GM18498 (cell line): ENCODE data around the gene ASTN2.

ENCODE experiments used
- ATAC-seq: cut with Tn5 transposase; IDR thresholded peaks from one replicate; pipeline ENCODE4 v1.9.1; 2021; ENCODE audit warnings: mild to moderate bottlenecking, moderate library complexity; ENCODE audit not compliant: unreplicated experiment

The ASTN2 gene

GRCh38 chr9:117253261-117253660 lies 161.6 kb downstream of the ASTN2 start:
- ATAC-seq = no peak

- ATAC-seq = no peak
These were observed 164.1 kb downstream of the ASTN2 start for GRCh38 chr9:117250610-117251215.

DNA sequence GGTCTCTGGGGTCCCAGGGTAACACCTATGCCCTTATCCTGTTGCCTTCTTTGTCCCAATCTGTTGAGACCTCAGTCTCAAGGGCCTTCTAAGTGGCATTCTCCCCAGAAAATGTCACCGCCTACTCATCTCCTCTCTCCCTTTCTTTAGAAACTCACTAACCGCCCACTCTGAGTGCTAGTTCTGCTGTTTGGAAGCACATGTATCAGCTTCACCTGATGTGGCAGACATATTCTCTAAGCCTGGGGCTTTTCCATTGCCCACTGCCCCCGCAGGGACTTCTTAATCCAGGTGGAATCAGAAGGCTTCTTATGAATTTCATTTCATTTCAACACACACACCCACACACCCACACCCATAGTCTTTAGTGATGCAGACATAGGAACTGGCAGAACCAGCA lies 165.1 kb downstream of the ASTN2 start:
- ATAC-seq = no peak

- ATAC-seq = no peak
These were observed 167.6 kb downstream of the ASTN2 start for GRCh38 chr9:117247266-117247665.

DNA sequence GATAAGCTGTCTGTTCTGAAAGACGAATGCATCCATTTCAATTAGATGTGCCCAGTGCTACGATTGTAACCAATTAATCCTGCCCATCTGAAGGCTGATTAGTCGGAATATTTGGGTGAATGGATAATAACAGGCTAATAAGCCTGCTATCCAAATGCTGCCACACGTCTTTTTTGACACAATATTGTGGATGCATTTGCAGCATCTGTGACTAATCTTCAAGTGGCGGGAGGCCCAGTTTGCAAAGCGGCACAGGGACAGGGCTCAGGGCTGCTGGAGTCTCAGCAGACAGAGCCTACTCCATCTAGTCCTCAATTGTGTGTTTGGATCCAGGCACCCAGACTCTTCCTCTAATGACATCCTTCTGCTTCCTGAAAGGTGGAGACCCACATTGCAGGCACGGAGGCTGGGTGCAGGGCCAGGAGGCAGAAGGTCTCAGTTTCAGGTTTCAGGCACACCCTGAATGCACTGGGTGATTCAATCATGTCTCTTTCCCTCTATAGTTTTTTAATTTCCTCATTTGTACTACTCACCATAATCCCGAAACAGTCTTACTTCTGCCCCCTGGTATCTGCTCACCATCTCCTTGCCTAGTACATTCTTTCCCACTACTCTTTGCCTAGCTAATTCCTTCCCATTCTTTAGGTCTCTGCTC lies 169.6 kb downstream of the ASTN2 start:
- no peak for ATAC-seq

GRCh38 chr9:117242082-117242481 lies 172.8 kb downstream of the ASTN2 start:
- no peak for ATAC-seq

- no peak for ATAC-seq
These were observed 175.4 kb downstream of the ASTN2 start for GRCh38 chr9:117239428-117239827.

GRCh38 chr9:117234103-117234502 lies 180.8 kb downstream of the ASTN2 start:
- ATAC-seq = no peak

- ATAC-seq = no peak
These were observed 181.8 kb downstream of the ASTN2 start for GRCh38 chr9:117233016-117233415.

DNA sequence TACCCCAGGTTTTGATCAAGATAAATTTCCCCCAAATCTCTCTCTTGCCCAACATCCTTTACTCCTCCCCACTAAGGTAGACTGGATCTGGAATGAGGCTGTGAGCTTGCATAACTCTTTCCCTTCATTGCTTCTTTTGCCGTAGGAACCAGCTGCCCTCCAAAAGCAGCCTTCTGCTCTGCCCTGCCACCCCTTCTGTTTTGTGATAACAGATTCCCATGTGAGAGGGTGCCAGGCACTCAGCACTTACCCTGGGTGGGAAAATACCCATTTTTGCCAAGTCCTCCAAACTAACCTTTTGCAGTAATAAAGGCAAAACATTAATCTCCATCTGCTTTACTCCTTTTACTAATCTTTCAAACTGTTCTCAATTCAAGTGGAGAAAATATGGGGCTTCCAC lies 182.6 kb downstream of the ASTN2 start:
- ATAC-seq = no peak

DNA sequence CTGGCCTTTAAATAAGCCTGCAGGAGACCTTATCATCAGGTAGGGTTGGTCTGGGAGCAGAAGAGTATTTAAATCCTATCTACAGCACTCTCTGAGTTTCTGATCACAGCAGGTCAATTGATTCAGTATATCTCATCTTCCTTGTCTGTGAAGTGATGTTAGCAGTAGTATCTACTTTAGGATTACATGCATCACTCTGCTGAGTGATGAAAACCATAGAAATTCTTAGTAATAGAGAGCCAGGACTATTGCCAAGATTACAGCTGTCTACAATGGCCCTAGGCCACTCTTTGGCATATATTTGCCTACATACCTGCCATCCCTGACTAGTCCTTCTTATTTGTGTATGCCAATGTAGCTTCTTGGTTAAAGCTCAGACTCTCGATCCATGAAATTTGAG lies 183.8 kb downstream of the ASTN2 start:
- ATAC-seq = no peak

DNA sequence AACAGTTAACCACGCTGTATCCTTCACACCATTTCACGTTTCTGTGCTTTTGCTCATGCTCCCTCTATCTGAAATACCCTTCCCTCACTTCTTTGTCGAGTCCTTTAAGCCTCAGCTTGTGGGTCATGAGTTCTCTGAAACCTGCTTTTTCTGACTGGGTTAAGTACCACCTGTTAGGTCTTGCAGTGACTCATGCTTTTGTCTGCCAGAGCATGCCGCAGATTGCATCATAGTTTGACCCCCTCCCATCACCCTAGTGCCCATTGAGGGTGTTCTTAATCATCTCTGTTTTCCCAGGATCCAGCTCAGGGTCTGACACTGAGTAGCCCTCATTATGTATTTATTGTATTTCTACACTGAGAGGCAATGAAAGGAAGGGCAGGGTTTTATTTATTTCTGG lies 190.2 kb downstream of the ASTN2 start:
- ATAC-seq = no peak

DNA sequence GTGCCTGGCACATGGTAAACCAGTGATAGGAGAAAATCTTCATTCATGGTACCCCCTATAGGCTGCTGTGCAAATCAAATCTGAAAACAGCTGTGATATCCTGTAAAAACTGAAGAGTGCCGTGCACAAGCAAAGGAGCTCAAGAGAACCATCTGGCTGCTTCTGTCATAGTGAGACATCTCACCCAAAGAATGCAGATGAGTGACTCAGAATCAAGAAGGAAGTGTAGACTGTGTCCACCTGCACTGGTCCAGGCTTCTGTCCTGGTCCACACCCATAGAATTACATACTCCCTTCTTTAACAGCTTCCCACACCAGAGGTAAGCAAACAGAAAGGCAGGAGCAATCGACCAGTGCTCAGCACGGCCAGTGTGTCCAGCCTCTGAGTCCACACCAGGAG lies 195.9 kb downstream of the ASTN2 start:
- no peak for ATAC-seq

GRCh38 chr9:117214416-117214815 lies 200.4 kb downstream of the ASTN2 start:
- no peak for ATAC-seq

- no peak for ATAC-seq
These were observed 203.6 kb downstream of the ASTN2 start for GRCh38 chr9:117211280-117211679.

GRCh38 chr9:117205806-117206205 lies 209.1 kb downstream of the ASTN2 start:
- ATAC-seq = no peak

DNA sequence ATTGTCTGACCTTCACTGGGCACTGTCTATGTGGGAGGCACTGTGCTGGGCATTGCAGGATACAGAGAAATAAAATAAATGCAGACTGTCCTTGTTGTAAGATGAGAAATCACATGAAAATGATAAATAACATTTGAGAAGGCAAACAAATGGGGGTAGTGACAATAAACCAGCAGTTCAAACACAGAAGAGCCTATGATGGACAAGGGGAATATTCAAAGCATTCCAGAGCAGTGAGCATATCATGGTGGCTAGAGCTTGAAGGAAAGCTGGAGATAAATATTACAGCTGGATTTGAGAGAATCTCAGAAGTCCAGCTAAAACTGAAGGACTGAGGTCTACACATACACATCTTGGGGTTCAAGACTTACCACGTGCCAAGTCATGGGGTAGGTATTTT lies 209.9 kb downstream of the ASTN2 start:
- ATAC-seq = no peak

DNA sequence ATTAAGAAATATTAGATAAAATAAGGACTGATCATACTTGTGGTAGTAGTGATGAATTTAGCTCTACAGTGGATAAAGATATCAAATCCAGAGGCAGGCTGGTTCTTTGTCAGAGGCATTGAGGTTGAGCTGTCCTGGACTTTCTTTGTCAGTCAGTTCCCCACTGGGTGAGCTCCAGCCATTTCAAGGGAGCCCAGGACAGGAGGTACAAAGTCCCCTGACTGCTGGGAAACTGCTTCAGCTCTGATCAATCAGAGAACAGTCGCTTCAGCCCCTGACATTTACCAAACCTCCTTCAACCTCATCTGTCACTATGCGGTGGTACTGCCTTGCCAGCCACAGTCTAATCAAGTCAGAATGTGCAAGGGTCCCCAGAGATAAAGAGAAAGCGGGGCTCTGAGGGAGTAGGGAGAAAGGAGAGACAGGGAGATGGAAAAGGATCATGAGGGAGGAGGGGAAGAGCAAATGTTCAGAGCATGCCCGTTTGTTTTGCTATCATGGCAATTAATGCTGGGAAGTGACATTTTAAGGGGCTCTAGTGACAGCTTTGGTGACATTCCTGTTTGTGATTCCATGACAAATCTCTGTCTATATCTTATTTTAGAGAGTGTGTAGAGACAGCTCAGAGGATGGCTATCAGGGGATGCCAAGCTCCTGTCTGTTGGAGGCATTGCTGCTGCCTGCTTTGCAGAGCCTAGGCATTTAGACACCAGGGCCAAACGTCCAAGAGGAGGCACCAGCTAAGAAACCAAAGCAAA lies 223.2 kb downstream of the ASTN2 start:
- no peak for ATAC-seq

DNA sequence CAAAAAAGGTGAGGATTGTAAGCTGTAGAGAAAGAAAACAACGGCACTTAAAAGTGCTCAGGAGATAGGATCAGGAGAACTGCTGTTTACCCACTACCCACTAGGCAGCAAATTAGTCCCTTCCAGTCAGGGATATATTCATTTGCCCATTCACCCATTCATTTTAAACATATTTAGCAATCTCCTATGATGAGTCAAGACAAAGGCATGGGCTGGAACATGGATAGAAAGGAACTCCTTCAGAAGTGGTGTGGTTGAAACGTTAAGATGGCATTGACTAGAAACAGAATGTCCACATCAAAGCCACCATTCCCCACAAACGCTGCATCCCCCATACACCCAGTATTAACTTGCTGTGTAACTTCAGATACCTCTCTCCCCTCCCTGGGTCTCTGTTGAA lies 225.7 kb downstream of the ASTN2 start:
- ATAC-seq = no peak

DNA sequence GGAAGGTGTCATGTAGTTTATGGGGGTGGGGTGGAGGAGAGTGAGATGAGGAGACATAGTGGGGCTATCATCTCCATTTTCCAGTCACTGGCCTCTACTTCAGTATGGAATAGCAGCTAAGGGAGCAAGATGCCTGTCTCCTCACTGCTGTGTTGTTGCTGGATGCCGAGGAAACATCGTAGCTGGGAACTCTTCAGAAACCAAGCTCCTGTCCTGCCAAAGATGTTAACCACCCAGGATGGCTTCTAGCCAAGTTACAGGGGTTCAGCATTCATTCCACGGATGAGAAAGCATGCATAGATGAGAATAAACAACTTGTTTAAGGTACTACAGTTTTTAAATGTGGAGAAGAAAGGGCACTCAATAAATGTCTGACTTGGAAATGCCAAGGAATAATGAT lies 226.5 kb downstream of the ASTN2 start:
- no peak for ATAC-seq

- ATAC-seq = no peak
These were observed 227.4 kb downstream of the ASTN2 start for GRCh38 chr9:117187498-117187897.

GRCh38 chr9:117184173-117184572 lies 230.7 kb downstream of the ASTN2 start:
- no peak for ATAC-seq
